Liver (tissue), 9 donors: ENCODE data around the gene H2BK1. TPM values are rescaled to one million over a fixed set of nuclear protein-coding genes. Genes with fewer than 3 reads are reported as not detected.

ENCODE experiments used
- DNase-seq: peaks from one replicate; pipeline ENCODE4 v3.0.0-alpha.2; 2017; ENCODE audit warnings: low spot score
- H3K27ac ChIP-seq, 2 donors: one replicate each; pipeline ENCODE4 v1.7.0; 2013; ENCODE audit warnings: inconsistent platforms in 2 of 2, low read length in 2 of 2, control low read depth in 1 of 2, low read depth in 1 of 2, mild to moderate bottlenecking in 1 of 2
- H3K27me3 ChIP-seq, 4 donors: one replicate each; pipeline versions ENCODE4 v1.6.1 to v1.7.0; 2013; ENCODE audit warnings: low read length in 3 of 4, inconsistent platforms in 1 of 4, mild to moderate bottlenecking in 1 of 4, moderate library complexity in 1 of 4; ENCODE audit not compliant: control insufficient read depth in 4 of 4, insufficient read depth in 4 of 4
- H3K36me3 ChIP-seq, 4 donors: one replicate each; pipeline versions ENCODE4 v1.6.1 to v1.7.0; 2013; ENCODE audit warnings: low read length in 3 of 4, mild to moderate bottlenecking in 3 of 4, low read depth in 1 of 4, moderate library complexity in 1 of 4; ENCODE audit not compliant: control insufficient read depth in 4 of 4, insufficient read depth in 3 of 4
- H3K4me1 ChIP-seq, 4 donors: one replicate each; pipeline versions ENCODE4 v1.6.1 to v1.7.0; 2013; ENCODE audit warnings: low read length in 3 of 4, mild to moderate bottlenecking in 3 of 4, moderate library complexity in 1 of 4; ENCODE audit not compliant: control insufficient read depth in 4 of 4, insufficient read depth in 4 of 4
- H3K4me3 ChIP-seq, 3 donors: one replicate each; pipeline versions ENCODE4 v1.6.1 to v1.7.0; 2013; ENCODE audit warnings: low read length in 3 of 3, control low read depth in 1 of 3, low read depth in 1 of 3, mild to moderate bottlenecking in 1 of 3
- H3K9ac ChIP-seq, 2 donors: one replicate each; pipeline ENCODE4 v1.7.0; 2013; ENCODE audit warnings: low read length in 2 of 2, mild to moderate bottlenecking in 2 of 2, moderate library complexity in 2 of 2, control low read depth in 1 of 2, low read depth in 1 of 2
- H3K9me3 ChIP-seq, 4 donors: one replicate each; pipeline versions ENCODE4 v1.6.1 to v1.7.0; 2013; ENCODE audit warnings: low read length in 3 of 4; ENCODE audit not compliant: control insufficient read depth in 4 of 4
- EGR1 ChIP-seq, 2 donors: IDR thresholded peaks; 2 replicates each; pipeline ENCODE4 v1.6.1; 2016 to 2018; ENCODE audit warnings: antibody characterized with exemption in 2 of 2, low read depth in 2 of 2
- FOXA1 ChIP-seq: IDR thresholded peaks from 2 replicates; pipeline ENCODE4 v1.6.1; 2016; ENCODE audit warnings: antibody characterized with exemption
- FOXA2 ChIP-seq: IDR thresholded peaks from 2 replicates; pipeline ENCODE4 v1.6.1; 2016; ENCODE audit warnings: antibody characterized with exemption
- GABPA ChIP-seq, 2 donors: IDR thresholded peaks in 1 of 2; conservative IDR thresholded peaks in 1 of 2; 2 replicates each; pipeline ENCODE4 v1.6.1; 2016; ENCODE audit warnings: antibody characterized with exemption in 2 of 2, mild to moderate bottlenecking in 1 of 2, moderate library complexity in 1 of 2
- HNF4A ChIP-seq, 2 donors: conservative IDR thresholded peaks; 2 replicates each; pipeline ENCODE4 v1.6.1; 2016; ENCODE audit warnings: antibody characterized with exemption in 2 of 2, mild to moderate bottlenecking in 2 of 2
- HNF4G ChIP-seq: IDR thresholded peaks from 2 replicates; pipeline ENCODE4 v1.6.1; 2016; ENCODE audit warnings: antibody characterized with exemption
- JUND ChIP-seq, 2 donors: IDR thresholded peaks; 2 replicates each; pipeline ENCODE4 v1.6.1; 2016; ENCODE audit warnings: antibody characterized with exemption in 2 of 2
- RAD21 ChIP-seq, 2 donors: IDR thresholded peaks; 2 replicates each; pipeline ENCODE4 v1.6.1; 2016; ENCODE audit warnings: antibody characterized with exemption in 2 of 2, mild to moderate bottlenecking in 2 of 2
- RXRA ChIP-seq, 2 donors: IDR thresholded peaks; 2 replicates each; pipeline ENCODE4 v1.6.1; 2017 to 2018; ENCODE audit warnings: antibody characterized with exemption in 2 of 2, mild to moderate bottlenecking in 1 of 2
- TAF1 ChIP-seq: conservative IDR thresholded peaks from 2 replicates; pipeline ENCODE4 v1.6.1; 2016; ENCODE audit warnings: antibody characterized with exemption, mild to moderate bottlenecking
- YY1 ChIP-seq: IDR thresholded peaks from 2 replicates; pipeline ENCODE4 v1.6.1; 2016; ENCODE audit warnings: antibody characterized with exemption, mild to moderate bottlenecking
- WGBS: extraction: QIAGEN DNeasy Blood & Tissue Kit; methylation state at CpG from one replicate; pipeline ENCODE4 v1.1.7; 2013; 5-methylcytosine and 5-hydroxymethylcytosine counted together
- polyA plus RNA-seq, 2 donors: library from polyadenylated mRNA; stranded (reverse) in 1 of 2; unstranded in 1 of 2; fragments of 200-250 nt in 1 of 2; fragments of >200 nt in 1 of 2; fragmentation: Nextera tagmentation in 1 of 2; extraction: Ambion mirVana in 1 of 2; gene quantifications; one replicate each; pipeline versions ENCODE4 v1.2.1 to v1.2.3, GENCODE V29; 2013 to 2015
- total RNA-seq, 2 donors: library from RNA; depleted of rRNA; stranded (reverse); fragments of >200 nt; gene quantifications; one replicate each; pipeline ENCODE4 v1.2.3, GENCODE V29; 2014
- TF ChIP-seq, protein P1 (sequence below): IDR thresholded peaks from 2 replicates; pipeline ENCODE4 v1.6.1; 2016; ENCODE audit warnings: antibody characterized with exemption
- TF ChIP-seq, protein P2 (sequence below): IDR thresholded peaks from 2 replicates; pipeline ENCODE4 v1.6.1; 2016; ENCODE audit warnings: antibody characterized with exemption
- TF ChIP-seq, protein P3 (sequence below): IDR thresholded peaks from 2 replicates; pipeline ENCODE4 v1.6.1; 2016; ENCODE audit warnings: antibody characterized with exemption, mild to moderate bottlenecking
- TF ChIP-seq, protein P4 (sequence below): fragments of 150-350 bp; IDR thresholded peaks from 2 replicates; pipeline ENCODE4 v1.5.1; 2017; ENCODE audit warnings: improper control_type of control experiment, low read depth, low read length; ENCODE audit not compliant: missing input control
- donor health status: healthy.
- donor health status: healthy.
- donor health status: healthy.
- donor health status: healthy.
- donor health status: healthy.

Gene H2BK1
- total and polyA plus RNA-seq, 4 donors, result not detected

DNA sequence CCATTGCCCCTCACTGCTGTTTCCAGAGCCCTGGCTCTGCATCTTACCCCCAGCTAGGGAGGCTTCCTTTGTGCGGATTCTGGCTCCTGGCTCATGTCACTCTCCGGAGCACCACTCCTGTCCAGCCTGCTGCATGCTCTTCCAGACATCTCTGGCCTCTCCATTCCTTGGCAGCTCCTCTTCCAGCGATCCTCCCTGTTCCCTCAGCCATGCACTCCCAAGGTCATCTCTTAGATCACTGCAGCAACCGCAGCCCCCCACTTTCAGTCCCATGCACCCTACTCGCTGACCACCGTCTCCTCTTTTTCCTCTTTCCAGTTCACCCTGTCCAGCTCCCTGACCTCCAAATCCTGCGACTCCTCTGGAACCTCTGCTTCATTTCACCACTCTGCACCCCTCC lies 45.1 kb upstream of the H2BK1 start:
- Histone ChIP-seq H3K27ac (no peak overlapping the region), H3K27me3 (peaks cover 0 to 6% (median under 1%) of the 10 kb centered on the region in 4 donors), H3K36me3 (no peaks in the 10 kb centered on the region), H3K9me3 (no peaks in the 10 kb centered on the region), H3K9ac (no peak overlapping the region), H3K4me3 (no peak overlapping the region), H3K4me1 (peaks cover 3 to 8% (median 5%) of the 10 kb centered on the region in 4 donors)
- TF ChIP-seq HNF4G, result no peak
- TF ChIP-seq, protein P1, sequence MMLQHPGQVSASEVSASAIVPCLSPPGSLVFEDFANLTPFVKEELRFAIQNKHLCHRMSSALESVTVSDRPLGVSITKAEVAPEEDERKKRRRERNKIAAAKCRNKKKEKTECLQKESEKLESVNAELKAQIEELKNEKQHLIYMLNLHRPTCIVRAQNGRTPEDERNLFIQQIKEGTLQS, result no peak
- TF ChIP-seq, protein P2, sequence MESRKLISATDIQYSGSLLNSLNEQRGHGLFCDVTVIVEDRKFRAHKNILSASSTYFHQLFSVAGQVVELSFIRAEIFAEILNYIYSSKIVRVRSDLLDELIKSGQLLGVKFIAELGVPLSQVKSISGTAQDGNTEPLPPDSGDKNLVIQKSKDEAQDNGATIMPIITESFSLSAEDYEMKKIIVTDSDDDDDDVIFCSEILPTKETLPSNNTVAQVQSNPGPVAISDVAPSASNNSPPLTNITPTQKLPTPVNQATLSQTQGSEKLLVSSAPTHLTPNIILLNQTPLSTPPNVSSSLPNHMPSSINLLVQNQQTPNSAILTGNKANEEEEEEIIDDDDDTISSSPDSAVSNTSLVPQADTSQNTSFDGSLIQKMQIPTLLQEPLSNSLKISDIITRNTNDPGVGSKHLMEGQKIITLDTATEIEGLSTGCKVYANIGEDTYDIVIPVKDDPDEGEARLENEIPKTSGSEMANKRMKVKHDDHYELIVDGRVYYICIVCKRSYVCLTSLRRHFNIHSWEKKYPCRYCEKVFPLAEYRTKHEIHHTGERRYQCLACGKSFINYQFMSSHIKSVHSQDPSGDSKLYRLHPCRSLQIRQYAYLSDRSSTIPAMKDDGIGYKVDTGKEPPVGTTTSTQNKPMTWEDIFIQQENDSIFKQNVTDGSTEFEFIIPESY, result no peak
- no peak for TF ChIP-seq GABPA (IDR thresholded peaks at IDR 0.05 in 1 of 2, conservative IDR thresholded peaks at IDR 0.05 in 1 of 2)
- no peak for TF ChIP-seq TAF1
- no peak for TF ChIP-seq FOXA2
- no peak for TF ChIP-seq RAD21 (IDR thresholded peaks at IDR 0.05)
- TF ChIP-seq FOXA1, result no peak
- TF ChIP-seq, protein P3, sequence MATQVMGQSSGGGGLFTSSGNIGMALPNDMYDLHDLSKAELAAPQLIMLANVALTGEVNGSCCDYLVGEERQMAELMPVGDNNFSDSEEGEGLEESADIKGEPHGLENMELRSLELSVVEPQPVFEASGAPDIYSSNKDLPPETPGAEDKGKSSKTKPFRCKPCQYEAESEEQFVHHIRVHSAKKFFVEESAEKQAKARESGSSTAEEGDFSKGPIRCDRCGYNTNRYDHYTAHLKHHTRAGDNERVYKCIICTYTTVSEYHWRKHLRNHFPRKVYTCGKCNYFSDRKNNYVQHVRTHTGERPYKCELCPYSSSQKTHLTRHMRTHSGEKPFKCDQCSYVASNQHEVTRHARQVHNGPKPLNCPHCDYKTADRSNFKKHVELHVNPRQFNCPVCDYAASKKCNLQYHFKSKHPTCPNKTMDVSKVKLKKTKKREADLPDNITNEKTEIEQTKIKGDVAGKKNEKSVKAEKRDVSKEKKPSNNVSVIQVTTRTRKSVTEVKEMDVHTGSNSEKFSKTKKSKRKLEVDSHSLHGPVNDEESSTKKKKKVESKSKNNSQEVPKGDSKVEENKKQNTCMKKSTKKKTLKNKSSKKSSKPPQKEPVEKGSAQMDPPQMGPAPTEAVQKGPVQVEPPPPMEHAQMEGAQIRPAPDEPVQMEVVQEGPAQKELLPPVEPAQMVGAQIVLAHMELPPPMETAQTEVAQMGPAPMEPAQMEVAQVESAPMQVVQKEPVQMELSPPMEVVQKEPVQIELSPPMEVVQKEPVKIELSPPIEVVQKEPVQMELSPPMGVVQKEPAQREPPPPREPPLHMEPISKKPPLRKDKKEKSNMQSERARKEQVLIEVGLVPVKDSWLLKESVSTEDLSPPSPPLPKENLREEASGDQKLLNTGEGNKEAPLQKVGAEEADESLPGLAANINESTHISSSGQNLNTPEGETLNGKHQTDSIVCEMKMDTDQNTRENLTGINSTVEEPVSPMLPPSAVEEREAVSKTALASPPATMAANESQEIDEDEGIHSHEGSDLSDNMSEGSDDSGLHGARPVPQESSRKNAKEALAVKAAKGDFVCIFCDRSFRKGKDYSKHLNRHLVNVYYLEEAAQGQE, result no peak
- TF ChIP-seq EGR1 (IDR thresholded peaks at IDR 0.05; ENCODE audit: low read depth in 2 of 2), result no peak
- TF ChIP-seq JUND (IDR thresholded peaks at IDR 0.05), result no peak
- no peak for TF ChIP-seq HNF4A (conservative IDR thresholded peaks at IDR 0.05)
- TF ChIP-seq, protein P4, sequence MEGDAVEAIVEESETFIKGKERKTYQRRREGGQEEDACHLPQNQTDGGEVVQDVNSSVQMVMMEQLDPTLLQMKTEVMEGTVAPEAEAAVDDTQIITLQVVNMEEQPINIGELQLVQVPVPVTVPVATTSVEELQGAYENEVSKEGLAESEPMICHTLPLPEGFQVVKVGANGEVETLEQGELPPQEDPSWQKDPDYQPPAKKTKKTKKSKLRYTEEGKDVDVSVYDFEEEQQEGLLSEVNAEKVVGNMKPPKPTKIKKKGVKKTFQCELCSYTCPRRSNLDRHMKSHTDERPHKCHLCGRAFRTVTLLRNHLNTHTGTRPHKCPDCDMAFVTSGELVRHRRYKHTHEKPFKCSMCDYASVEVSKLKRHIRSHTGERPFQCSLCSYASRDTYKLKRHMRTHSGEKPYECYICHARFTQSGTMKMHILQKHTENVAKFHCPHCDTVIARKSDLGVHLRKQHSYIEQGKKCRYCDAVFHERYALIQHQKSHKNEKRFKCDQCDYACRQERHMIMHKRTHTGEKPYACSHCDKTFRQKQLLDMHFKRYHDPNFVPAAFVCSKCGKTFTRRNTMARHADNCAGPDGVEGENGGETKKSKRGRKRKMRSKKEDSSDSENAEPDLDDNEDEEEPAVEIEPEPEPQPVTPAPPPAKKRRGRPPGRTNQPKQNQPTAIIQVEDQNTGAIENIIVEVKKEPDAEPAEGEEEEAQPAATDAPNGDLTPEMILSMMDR, result no peak
- TF ChIP-seq RXRA (IDR thresholded peaks at IDR 0.05), result no peak
- no peak for DNase-seq
- WGBS, result 75% methylated on average over 7 of the region's 7 CpGs

DNA sequence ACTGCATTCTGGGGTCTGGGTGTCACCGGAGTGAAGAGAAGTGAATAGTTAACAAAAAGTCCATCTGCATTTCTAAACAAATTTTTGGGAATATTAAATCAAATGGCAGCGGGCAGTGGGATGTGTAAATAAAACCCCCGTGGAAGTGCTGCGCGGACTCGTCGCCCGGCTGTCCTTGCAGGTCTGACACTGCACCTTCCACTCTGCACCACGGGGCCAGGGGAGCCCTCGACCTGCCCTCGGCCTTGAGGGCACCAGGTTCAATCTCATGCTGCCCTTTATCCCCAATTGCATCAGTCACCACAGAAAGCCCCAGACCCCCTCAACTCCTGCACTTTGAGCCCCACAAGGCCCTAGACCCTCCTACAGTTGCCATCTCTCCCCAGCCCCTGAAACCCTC lies 44.6 kb upstream of the H2BK1 start:
- DNase-seq, result no peak

More for the DNA sequence above, 44.6 kb upstream of the H2BK1 start:
- Histone ChIP-seq H3K27ac (no peak overlapping the region), H3K9ac (no peak overlapping the region), H3K27me3 (peaks cover 0 to 6% (median 0%) of the 10 kb centered on the region in 4 donors), H3K4me3 (no peak overlapping the region), H3K9me3 (no peaks in the 10 kb centered on the region), H3K4me1 (peaks cover 3 to 8% (median 5%) of the 10 kb centered on the region in 4 donors), H3K36me3 (no peaks in the 10 kb centered on the region)
- 44% methylated on average over 11 of the region's 11 CpGs for WGBS
- no peak for TF ChIP-seq YY1
- TF ChIP-seq, protein P4, result no peak
- no peak for TF ChIP-seq EGR1 (IDR thresholded peaks at IDR 0.05; ENCODE audit: low read depth in 2 of 2)
- TF ChIP-seq HNF4A (conservative IDR thresholded peaks at IDR 0.05), result no peak
- no peak for TF ChIP-seq HNF4G
- TF ChIP-seq, protein P3, result no peak
